ENCODE measurements around the gene LZTS2. TPM values are rescaled to one million over a fixed set of nuclear protein-coding genes. Genes with fewer than 3 reads are reported as not detected.
"Not testable (repeated sequence)": the region's sequence is repeated elsewhere in the genome, so short reads cannot be mapped to it uniquely, and the experiment has no call there.

Gene LZTS2
- polyA plus RNA-seq, 6 donors from 2014 or later: 2.2 to 21.5 (median 13.2) TPM

GRCh38 chr10:101030496-101031127, 31.0 kb downstream of the LZTS2 start:
- Mint-ChIP-seq H3K27me3 (peaks cover 12 to 30% (median 29%) of the 10 kb centered on the region in 3 donors), H3K4me1 (peaks cover 17 to 22% (median 19%) of the 10 kb centered on the region in 3 donors), H3K9me3 (peaks cover 0 to 2% (median 0%) of the 10 kb centered on the region in 7 donors), H3K27ac (peak overlapping the region in 5 of 6 donors; percentile 76 to 98 (median 91)), H3K4me3 (peak overlapping the region; percentile 84 to 97 (median 96)), H3K36me3 (peaks cover 0 to under 1% of the 10 kb centered on the region in 2 donors)
- no peak for DNase-seq
- no peak for ATAC-seq (ENCODE audit: low read depth in 2 of 2)

GRCh38 chr10:101031128-101031795, 31.7 kb downstream of the LZTS2 start, which contains the start of the genes PDZD7 and SFXN3:
Gene PDZD7 (minus strand): TSS chr10:101031129. CDS start chr10:101030219, 910 bp downstream.
Gene SFXN3 (plus strand): TSS chr10:101031234. CDS start chr10:101034695, 3,461 bp downstream.
- Mint-ChIP-seq H3K4me3 (peak within 1 kb of the TSS; percentile 84 to 97 (median 96)), H3K27ac (peak within 1 kb of the TSS; percentile 82 to 98 (median 92)), H3K27me3 (peaks cover 12 to 30% (median 29%) of the 10 kb centered on the region in 3 donors), H3K36me3 (peaks cover 0 to 7% of the 10 kb centered on the region in 2 donors), H3K4me1 (peaks cover 17 to 22% (median 19%) of the 10 kb centered on the region in 3 donors), H3K9me3 (peaks cover 0 to 2% (median 0%) of the 10 kb centered on the region in 7 donors)
- ATAC-seq (ENCODE audit: low read depth in 2 of 2) (peak; percentile 87 to 89), DNase-seq (peak; percentile 95)

- DNase-seq (peak; percentile 55), ATAC-seq (ENCODE audit: low read depth in 2 of 2) (peak; percentile 45 to 50)
- Mint-ChIP-seq H3K27ac (peak overlapping the region; percentile 33 to 98 (median 93)), H3K36me3 (peaks cover 0 to 13% of the 10 kb centered on the region in 2 donors), H3K4me3 (peak overlapping the region; percentile 84 to 97 (median 96)), H3K27me3 (peaks cover 9 to 27% (median 25%) of the 10 kb centered on the region in 3 donors), H3K9me3 (peaks cover 0 to 2% (median 0%) of the 10 kb centered on the region in 7 donors), H3K4me1 (peaks cover 17 to 22% (median 19%) of the 10 kb centered on the region in 3 donors)
Observed at GRCh38 chr10:101031796-101032636, 32.4 kb downstream of the LZTS2 start.

- H3K27ac Mint-ChIP-seq: peak overlapping the region in 4 of 6 donors; percentile 70 to 95 (median 84)
- peaks cover 0 to 16% of the 10 kb centered on the region in 2 donors for H3K36me3 Mint-ChIP-seq
- peaks cover 2 to 20% (median 18%) of the 10 kb centered on the region in 3 donors for H3K27me3 Mint-ChIP-seq
- no peak for ATAC-seq (ENCODE audit: low read depth in 2 of 2)
- no peak for DNase-seq
- peak overlapping the region; percentile 84 to 97 (median 96) for H3K4me3 Mint-ChIP-seq
- H3K4me1 Mint-ChIP-seq: peaks cover 17 to 22% (median 19%) of the 10 kb centered on the region in 3 donors
- H3K9me3 Mint-ChIP-seq: peaks cover 0 to 1% (median 0%) of the 10 kb centered on the region in 7 donors
Observed at GRCh38 chr10:101032637-101033224, 33.1 kb downstream of the LZTS2 start.

GRCh38 chr10:101033276-101033675, 33.7 kb downstream of the LZTS2 start:
- Mint-ChIP-seq H3K27ac (peak overlapping the region in 1 of 6 donors; percentile 58), H3K4me1 (peaks cover 17 to 22% (median 19%) of the 10 kb centered on the region in 3 donors)
- DNase-seq: no peak

GRCh38 chr10:101034404-101034803, 34.8 kb downstream of the LZTS2 start:
- DNase-seq; H3K27me3 Mint-ChIP-seq; ATAC-seq (ENCODE audit: low read depth in 2 of 2); H3K9me3 Mint-ChIP-seq: not testable (repeated sequence)
- H3K4me3 Mint-ChIP-seq: peak overlapping the region in 1 of 8 donors; percentile 27
- peak overlapping the region in 1 of 6 donors; percentile 79 for H3K27ac Mint-ChIP-seq
- peaks cover 16 to 19% (median 17%) of the 10 kb centered on the region in 3 donors for H3K4me1 Mint-ChIP-seq
- H3K36me3 Mint-ChIP-seq: peaks cover 0 to 24% of the 10 kb centered on the region in 2 donors

More at GRCh38 chr10:101033276-101033675, 33.7 kb downstream of the LZTS2 start:
- Mint-ChIP-seq H3K4me3 (peak overlapping the region in 6 of 8 donors; percentile 53 to 97 (median 89)), H3K27me3 (peaks cover 0 to 15% (median 15%) of the 10 kb centered on the region in 3 donors), H3K9me3 (no peaks in the 10 kb centered on the region), H3K36me3 (peaks cover 0 to 21% of the 10 kb centered on the region in 2 donors)
- no peak for ATAC-seq (ENCODE audit: low read depth in 2 of 2)

- H3K4me3 Mint-ChIP-seq: no peak overlapping the region
- DNase-seq (no peak), ATAC-seq (ENCODE audit: low read depth in 2 of 2) (no peak)
- peaks cover 0 to 24% of the 10 kb centered on the region in 2 donors for H3K36me3 Mint-ChIP-seq
- no peaks in the 10 kb centered on the region for H3K9me3 Mint-ChIP-seq
- H3K27ac Mint-ChIP-seq: no peak overlapping the region
- no peaks in the 10 kb centered on the region for H3K27me3 Mint-ChIP-seq
- H3K4me1 Mint-ChIP-seq: peaks cover 13 to 19% (median 15%) of the 10 kb centered on the region in 3 donors
Observed at GRCh38 chr10:101035314-101035713, 35.7 kb downstream of the LZTS2 start.

GRCh38 chr10:101035916-101036702, 36.5 kb downstream of the LZTS2 start:
- peaks cover 13 to 17% (median 15%) of the 10 kb centered on the region in 3 donors for H3K4me1 Mint-ChIP-seq
- H3K27ac Mint-ChIP-seq: peak overlapping the region in 3 of 6 donors; percentile 11 to 78 (median 30)
- H3K4me3 Mint-ChIP-seq: no peak overlapping the region
- no peaks in the 10 kb centered on the region for H3K27me3 Mint-ChIP-seq
- ATAC-seq (ENCODE audit: low read depth in 2 of 2) (no peak), DNase-seq (no peak)
- no peaks in the 10 kb centered on the region for H3K9me3 Mint-ChIP-seq
- H3K36me3 Mint-ChIP-seq: peaks cover 0 to 24% of the 10 kb centered on the region in 2 donors

- no peak for DNase-seq
- H3K4me3 Mint-ChIP-seq: peak overlapping the region in 1 of 8 donors; percentile 16
- peaks cover 0 to 24% of the 10 kb centered on the region in 2 donors for H3K36me3 Mint-ChIP-seq
- no peak for ATAC-seq (ENCODE audit: low read depth in 2 of 2)
- peaks cover 12 to 14% (median 12%) of the 10 kb centered on the region in 3 donors for H3K4me1 Mint-ChIP-seq
- no peaks in the 10 kb centered on the region for H3K27me3 Mint-ChIP-seq
- H3K27ac Mint-ChIP-seq: peak overlapping the region in 1 of 6 donors; percentile 11
- no peaks in the 10 kb centered on the region for H3K9me3 Mint-ChIP-seq
Observed at GRCh38 chr10:101036726-101037125, 37.1 kb downstream of the LZTS2 start.

GRCh38 chr10:101038484-101038883, 38.9 kb downstream of the LZTS2 start:
- H3K4me3 Mint-ChIP-seq: no peak overlapping the region
- H3K36me3 Mint-ChIP-seq: peaks cover 0 to 24% of the 10 kb centered on the region in 2 donors
- ATAC-seq (ENCODE audit: low read depth in 2 of 2) (no peak), DNase-seq (no peak)
- no peaks in the 10 kb centered on the region for H3K9me3 Mint-ChIP-seq
- no peak overlapping the region for H3K27ac Mint-ChIP-seq
- no peaks in the 10 kb centered on the region for H3K27me3 Mint-ChIP-seq
- H3K4me1 Mint-ChIP-seq: peaks cover 17 to 21% (median 18%) of the 10 kb centered on the region in 3 donors

GRCh38 chr10:101040061-101040460, 40.5 kb downstream of the LZTS2 start:
- Mint-ChIP-seq H3K9me3 (no peaks in the 10 kb centered on the region), H3K4me3 (peak overlapping the region in 2 of 8 donors; percentile 9 to 44), H3K36me3 (peaks cover 0 to 24% of the 10 kb centered on the region in 2 donors), H3K4me1 (peaks cover 18 to 22% (median 20%) of the 10 kb centered on the region in 3 donors), H3K27me3 (peaks cover 0 to 4% (median 0%) of the 10 kb centered on the region in 3 donors), H3K27ac (peak overlapping the region in 2 of 6 donors; percentile 13 to 67)
- ATAC-seq (ENCODE audit: low read depth in 2 of 2) (no peak), DNase-seq (no peak)
